MCF 10A (cell line): ENCODE measurements around the gene KLHDC9. TPM values are rescaled to one million over a fixed set of nuclear protein-coding genes. Genes with fewer than 3 reads are reported as not detected.

ENCODE experiments used
- BruUV-seq: library from RNA; stranded (reverse); fragments of 400-500 nt; replicated peaks from 2 replicates; lab custom pipeline; 2021; lab: Mats Ljungman, UMichigan
- CTCF ChIA-PET: fragments of 300-600 bp; sonication (Branson Sonifier 250); formaldehyde crosslinking; extraction: SDS; loops from one replicate; lab custom pipeline; 2021; ENCODE audit warnings: antibody characterized with exemption, inconsistent platforms; lab: Yijun Ruan, JAX
- POLR2A ChIA-PET: fragments of 300-600, 350-650 bp; sonication (Branson Sonifier 250); formaldehyde crosslinking; extraction: SDS; loops from one replicate; lab custom pipeline; 2020; ENCODE audit warnings: antibody characterized with exemption, inconsistent platforms; lab: Yijun Ruan, JAX
- DNase-seq: peaks from one replicate; pipeline ENCODE4 v3.0.0-alpha.2; 2018; ENCODE audit not compliant: unreplicated experiment
- H3K27ac Mint-ChIP-seq: one replicate; pipeline ENCODE4 v1.8.0; 2022; ENCODE audit warnings: mild to moderate bottlenecking, low read depth, mixed read lengths; ENCODE audit not compliant: unreplicated experiment
- H3K27me3 Mint-ChIP-seq: one replicate; pipeline ENCODE4 v1.8.0; 2022; ENCODE audit warnings: mixed read lengths; ENCODE audit not compliant: insufficient read depth, unreplicated experiment
- H3K36me3 Mint-ChIP-seq: one replicate; pipeline ENCODE4 v1.8.0; 2022; ENCODE audit warnings: mild to moderate bottlenecking, moderate library complexity, mixed read lengths; ENCODE audit not compliant: insufficient read depth, unreplicated experiment
- H3K4me1 Mint-ChIP-seq: one replicate; pipeline ENCODE4 v1.8.0; 2022; ENCODE audit warnings: mixed read lengths; ENCODE audit not compliant: insufficient read depth, unreplicated experiment
- H3K4me3 Mint-ChIP-seq: one replicate; pipeline ENCODE4 v1.8.0; 2022; ENCODE audit warnings: mild to moderate bottlenecking, moderate library complexity, mixed read lengths; ENCODE audit not compliant: unreplicated experiment
- H3K9me3 Mint-ChIP-seq: one replicate; pipeline ENCODE4 v1.8.0; 2022; ENCODE audit warnings: mixed read lengths; ENCODE audit not compliant: unreplicated experiment
- intact Hi-C: fragments of 100-400 bp; cut with micrococcal nuclease; formaldehyde crosslinking; loops from 2 replicates; pipeline ENCODE4 v1.14.1; 2022
- total RNA-seq: library from RNA; stranded (reverse); gene quantifications from 2 replicates; pipeline ENCODE4 v1.2.3, GENCODE V29; 2022
- TF ChIP-seq, protein P1 (sequence below): fragments of 200-600 bp; IDR thresholded peaks from one replicate; pipeline ENCODE4 v1.8.0; 2022; ENCODE audit warnings: antibody characterized with exemption, mild to moderate bottlenecking; ENCODE audit not compliant: unreplicated experiment

Gene KLHDC9
- total RNA-seq, 1 experiment from 2014 or later = not detected

DNA sequence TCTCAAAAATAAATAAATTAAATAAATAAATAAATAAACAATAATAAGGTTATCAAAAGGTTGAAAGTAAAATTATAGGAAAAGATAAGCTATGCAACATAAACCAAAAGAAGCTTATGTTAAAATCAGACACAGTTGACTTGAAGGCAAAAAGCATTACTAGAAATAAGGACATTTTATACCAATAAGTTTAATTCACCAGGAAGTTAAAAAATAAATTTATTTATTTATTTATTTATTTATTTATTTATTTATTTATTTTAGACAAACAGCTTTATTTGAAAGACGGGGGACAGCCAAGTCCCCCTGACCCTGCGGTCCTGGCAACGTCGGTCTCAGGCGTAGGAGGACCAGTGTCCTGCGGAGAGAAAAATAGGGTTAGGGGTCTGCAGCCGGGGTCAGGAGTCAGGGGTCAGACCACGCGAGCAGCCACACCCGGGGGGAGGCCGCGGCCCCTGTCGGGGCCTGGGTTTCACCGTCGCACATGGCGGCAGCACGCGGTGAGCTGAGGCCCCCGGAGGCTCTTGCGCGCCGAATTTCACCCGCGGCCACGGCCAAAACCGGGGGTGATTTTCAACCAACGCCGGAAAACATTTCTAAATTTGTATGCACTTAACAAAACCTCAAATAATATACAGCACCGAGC lies 42.7 kb downstream of the KLHDC9 start:
- no peaks in the 10 kb centered on the region for H3K9me3 Mint-ChIP-seq
- H3K4me1 Mint-ChIP-seq = no peaks in the 10 kb centered on the region
- ChIA-PET CTCF (interaction anchor here (0.6 to 7.3 kb wide), 21 partner anchors 9 to 1038 kb away, joined by 3 to 53 read pairs (median 4); partner anchors contain the start of genes KLHDC9, NIT1, PFDN2 and PPOX), POLR2A (interaction anchor here (0.6 to 11.8 kb wide), 13 partner anchors 9 to 241 kb away, joined by 3 to 210 read pairs (median 3); partner anchors contain the start of genes DEDD, F11R, NIT1 and PFDN2)
- no peak overlapping the region for H3K4me3 Mint-ChIP-seq
- no peaks in the 10 kb centered on the region for H3K27me3 Mint-ChIP-seq
- BruUV-seq = no TSS peak
- DNase-seq = no peak
- TF ChIP-seq, protein P1, sequence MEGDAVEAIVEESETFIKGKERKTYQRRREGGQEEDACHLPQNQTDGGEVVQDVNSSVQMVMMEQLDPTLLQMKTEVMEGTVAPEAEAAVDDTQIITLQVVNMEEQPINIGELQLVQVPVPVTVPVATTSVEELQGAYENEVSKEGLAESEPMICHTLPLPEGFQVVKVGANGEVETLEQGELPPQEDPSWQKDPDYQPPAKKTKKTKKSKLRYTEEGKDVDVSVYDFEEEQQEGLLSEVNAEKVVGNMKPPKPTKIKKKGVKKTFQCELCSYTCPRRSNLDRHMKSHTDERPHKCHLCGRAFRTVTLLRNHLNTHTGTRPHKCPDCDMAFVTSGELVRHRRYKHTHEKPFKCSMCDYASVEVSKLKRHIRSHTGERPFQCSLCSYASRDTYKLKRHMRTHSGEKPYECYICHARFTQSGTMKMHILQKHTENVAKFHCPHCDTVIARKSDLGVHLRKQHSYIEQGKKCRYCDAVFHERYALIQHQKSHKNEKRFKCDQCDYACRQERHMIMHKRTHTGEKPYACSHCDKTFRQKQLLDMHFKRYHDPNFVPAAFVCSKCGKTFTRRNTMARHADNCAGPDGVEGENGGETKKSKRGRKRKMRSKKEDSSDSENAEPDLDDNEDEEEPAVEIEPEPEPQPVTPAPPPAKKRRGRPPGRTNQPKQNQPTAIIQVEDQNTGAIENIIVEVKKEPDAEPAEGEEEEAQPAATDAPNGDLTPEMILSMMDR = no peak
- H3K36me3 Mint-ChIP-seq = peaks cover 27% of the 10 kb centered on the region
- intact Hi-C loops = no loop called here
- no peak overlapping the region for H3K27ac Mint-ChIP-seq

DNA sequence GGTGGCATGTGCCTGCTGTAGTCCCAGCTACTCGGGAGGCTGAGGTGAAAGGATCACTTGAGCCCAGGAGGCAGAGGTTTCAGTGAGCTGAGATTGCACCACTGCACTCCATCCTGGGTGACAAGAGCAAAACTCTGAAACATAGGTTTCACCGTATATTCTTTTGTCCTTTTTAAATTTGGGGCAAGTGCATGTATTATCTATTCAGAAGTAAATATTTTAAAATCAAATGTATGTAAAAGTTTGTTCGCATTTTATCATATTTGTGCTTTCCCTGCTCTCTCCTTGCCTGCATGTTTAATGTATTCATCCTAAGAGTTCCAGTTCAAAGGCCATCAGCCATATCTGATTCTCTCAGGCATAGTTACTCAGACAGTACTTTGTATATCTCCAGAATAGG lies 47.7 kb downstream of the KLHDC9 start:
- H3K4me1 Mint-ChIP-seq = no peaks in the 10 kb centered on the region
- intact Hi-C loops = no loop called here
- CTCF ChIA-PET = interaction anchor here (0.6 kb wide), 1 partner anchor 658 kb away, joined by 3 read pairs; no protein-coding TSS in a partner anchor
- POLR2A ChIA-PET = interaction anchor here (1.4 kb wide), 1 partner anchor 13 kb away, joined by 7 read pairs; the partner anchor contains the start of gene DEDD
- no peak overlapping the region for H3K4me3 Mint-ChIP-seq
- TF ChIP-seq, protein P1 = no peak
- no TSS peak for BruUV-seq
- no peaks in the 10 kb centered on the region for H3K9me3 Mint-ChIP-seq
- DNase-seq = no peak
- no peak overlapping the region for H3K27ac Mint-ChIP-seq
- H3K27me3 Mint-ChIP-seq = no peaks in the 10 kb centered on the region
- H3K36me3 Mint-ChIP-seq = peaks cover 6% of the 10 kb centered on the region

Other genes starting within 250 kb of the KLHDC9 start
- not detected in 2 replicates for gene CD244, start 235.5 kb upstream of the KLHDC9 start, total RNA-seq
- not detected in 2 replicates for gene ITLN1, start 213.2 kb upstream of the KLHDC9 start, total RNA-seq
- 0.27 TPM in 1 of 2 replicates, not detected in the other for gene ITLN2, start 143.6 kb upstream of the KLHDC9 start, total RNA-seq
- 73.6 and 76.8 TPM in 2 replicates for gene F11R, start 77.2 kb upstream of the KLHDC9 start, total RNA-seq
- 35.2 and 48.0 TPM in 2 replicates for gene TSTD1, start 59.4 kb upstream of the KLHDC9 start, total RNA-seq
- gene USF1, start 52.4 kb upstream of the KLHDC9 start, total RNA-seq = 48.8 and 52.8 TPM in 2 replicates
- gene ARHGAP30, start 28.5 kb upstream of the KLHDC9 start, total RNA-seq = 0.34 and 0.58 TPM in 2 replicates
- 7.0 and 11.2 TPM in 2 replicates for gene NECTIN4, start 8.8 kb upstream of the KLHDC9 start, total RNA-seq
- gene PFDN2, start 19.7 kb downstream of the KLHDC9 start, total RNA-seq = 514 and 683 TPM in 2 replicates
- 73.4 and 75.4 TPM in 2 replicates for gene NIT1, start 19.7 kb downstream of the KLHDC9 start, total RNA-seq
- gene DEDD, start 34.3 kb downstream of the KLHDC9 start, total RNA-seq = 63.1 and 73.6 TPM in 2 replicates
- 123 and 125 TPM in 2 replicates for gene UFC1, start 55.6 kb downstream of the KLHDC9 start, total RNA-seq
- 33.8 and 36.6 TPM in 2 replicates for gene USP21, start 61.1 kb downstream of the KLHDC9 start, total RNA-seq
- gene PPOX, start 68.1 kb downstream of the KLHDC9 start, total RNA-seq = 30.3 and 32.4 TPM in 2 replicates
- 50.0 and 51.7 TPM in 2 replicates for gene B4GALT3, start 79.1 kb downstream of the KLHDC9 start, total RNA-seq
- not detected in 2 replicates for gene ADAMTS4, start 100.7 kb downstream of the KLHDC9 start, total RNA-seq
- gene NDUFS2, start 104.0 kb downstream of the KLHDC9 start, total RNA-seq = 139 and 149 TPM in 2 replicates
- 1.0 and 2.1 TPM in 2 replicates for gene FCER1G, start 116.9 kb downstream of the KLHDC9 start, total RNA-seq
- gene APOA2, start 125.3 kb downstream of the KLHDC9 start, total RNA-seq = not detected in 2 replicates
- gene TOMM40L, start 127.7 kb downstream of the KLHDC9 start, total RNA-seq = 10.0 and 12.3 TPM in 2 replicates
- not detected in 2 replicates for gene NR1I3, start 139.8 kb downstream of the KLHDC9 start, total RNA-seq
- gene PCP4L1, start 160.4 kb downstream of the KLHDC9 start, total RNA-seq = not detected in 2 replicates
- gene MPZ, start 211.6 kb downstream of the KLHDC9 start, total RNA-seq = 0.29 and 0.37 TPM in 2 replicates
- gene SDHC, start 216.0 kb downstream of the KLHDC9 start, total RNA-seq = 204 and 224 TPM in 2 replicates